ENCODE results near the gene MGAT2.

GRCh38 chr14:49620182-49621113 lies at the start of gene MGAT2, which contains the start of gene RPL36AL:
- peak; percentile 1 for TF ChIP-seq CTCF (IDR thresholded peaks at IDR 0.05; ENCODE audit: insufficient read depth, low read length)
- peak; percentile 83 for TF ChIP-seq GABPA (IDR thresholded peaks at IDR 0.05; ENCODE audit: low read depth)
- peak; percentile 97 for TF ChIP-seq POLR2AphosphoS5 (IDR thresholded peaks at IDR 0.05; ENCODE audit: low read depth)
- no peak for TF ChIP-seq REST (IDR thresholded peaks at IDR 0.05; ENCODE audit: insufficient replicate concordance, low read depth)
